Endothelial cell of umbilical vein (primary cell): ENCODE measurements around the gene RSKR. TPM values are rescaled to one million over a fixed set of nuclear protein-coding genes. Genes with fewer than 3 reads are reported as not detected.
"Not testable (repeated sequence)": the region's sequence is repeated elsewhere in the genome, so short reads cannot be mapped to it uniquely, and the experiment has no call there.

Experiments
- BruUV-seq: library from RNA; stranded (reverse); fragments of 400-500 nt; replicated peaks from 2 replicates; lab custom pipeline; 2021; lab: Mats Ljungman, UMichigan
- CTCF ChIA-PET: fragments of 300-600, 350-600 bp; sonication (Branson Sonifier 250); formaldehyde crosslinking; loops from one replicate; lab custom pipeline; 2021; ENCODE audit warnings: antibody characterized with exemption, inconsistent platforms; lab: Charles Lee
- POLR2A ChIA-PET: fragments of 300-600, 350-600 bp; sonication (Branson Sonifier 250); formaldehyde crosslinking; loops from one replicate; lab custom pipeline; 2021; ENCODE audit warnings: antibody characterized with exemption, inconsistent platforms; lab: Charles Lee
- DNase-seq: peaks from one replicate; pipeline ENCODE4 v3.0.0-alpha.2; 2011; ENCODE audit warnings: low read depth, low spot score
- FAIRE-seq: peaks from 2 replicates; lab custom pipeline; 2011; peaks lifted over from hg19 to GRCh38; lab: Jason Lieb, UNC
- H2AFZ ChIP-seq: 2 replicates; pipeline ENCODE4 v1.6.0; 2012; ENCODE audit warnings: low read depth, low read length, control low read depth, inconsistent platforms
- H3K27ac ChIP-seq: 2 replicates; pipeline ENCODE4 v1.5.1; 2011; ENCODE audit warnings: low read depth, mild to moderate bottlenecking, control low read depth, low read length, moderate library complexity; ENCODE audit not compliant: insufficient read depth
- H3K27me3 ChIP-seq, 2 experiments: 2 replicates each; pipeline versions ENCODE4 v1.6.0 to v1.6.1; 2011; ENCODE audit warnings: low read length in 2 of 2, mixed read lengths in 1 of 2; ENCODE audit not compliant: control insufficient read depth in 2 of 2, insufficient read depth in 2 of 2
- H3K36me3 ChIP-seq, 2 experiments: 2 replicates in 1 of 2; 3 replicates in 1 of 2; pipeline ENCODE4 v1.5.1; 2011; ENCODE audit warnings: low read length in 2 of 2, mild to moderate bottlenecking in 1 of 2, moderate library complexity in 1 of 2; ENCODE audit not compliant: control insufficient read depth in 2 of 2, insufficient read depth in 2 of 2; ENCODE audit errors: extremely low read depth in 1 of 2
- H3K4me1 ChIP-seq: 3 replicates; pipeline ENCODE4 v1.5.1; 2011; ENCODE audit warnings: mild to moderate bottlenecking, low read length; ENCODE audit not compliant: control insufficient read depth, insufficient read depth; ENCODE audit errors: extremely low read depth
- H3K4me2 ChIP-seq: 2 replicates; pipeline ENCODE4 v1.6.1; 2011; ENCODE audit warnings: low read length, control low read depth, mixed read lengths; ENCODE audit not compliant: insufficient read depth
- H3K4me3 ChIP-seq, 3 experiments: fragments of 200-600 bp in 1 of 3; sonication (generic), shearing (Covaris generic) in 1 of 3; replicated peaks in 1 of 3; 2 replicates each; pipeline ENCODE4 v1.5.1; 2011 to 2016; ENCODE audit warnings: control low read depth in 3 of 3, low read length in 3 of 3, mild to moderate bottlenecking in 2 of 3, inconsistent platforms in 1 of 3, low read depth in 1 of 3, moderate library complexity in 1 of 3; ENCODE audit not compliant: insufficient read depth in 1 of 3
- H3K79me2 ChIP-seq: 2 replicates; pipeline ENCODE4 v1.6.0; 2012; ENCODE audit warnings: low read length, inconsistent platforms; ENCODE audit not compliant: control insufficient read depth, insufficient read depth
- H3K9ac ChIP-seq: replicated peaks from 2 replicates; pipeline ENCODE3; 2011; ENCODE audit warnings: low read length, control low read depth; ENCODE audit not compliant: insufficient read depth; ENCODE audit errors: extremely low read depth
- H3K9me1 ChIP-seq: replicated peaks from 3 replicates; pipeline ENCODE4 v1.6.0; 2011; ENCODE audit warnings: mild to moderate bottlenecking, low read length; ENCODE audit not compliant: control insufficient read depth, insufficient read depth; ENCODE audit errors: extremely low read depth
- H3K9me3 ChIP-seq: replicated peaks from 2 replicates; pipeline ENCODE4 v1.5.1; 2012; ENCODE audit warnings: low read length, inconsistent platforms; ENCODE audit not compliant: control insufficient read depth, insufficient read depth
- H4K20me1 ChIP-seq: replicated peaks from 2 replicates; pipeline ENCODE3; 2011; ENCODE audit warnings: mild to moderate bottlenecking, low read length; ENCODE audit not compliant: control insufficient read depth, insufficient read depth; ENCODE audit errors: extremely low read depth
- EZH2 ChIP-seq: IDR thresholded peaks from 2 replicates; pipeline ENCODE4 v1.6.1; 2012; ENCODE audit warnings: borderline replicate concordance, low read depth, mild to moderate bottlenecking, moderate library complexity, low read length, inconsistent platforms; ENCODE audit not compliant: severe bottlenecking
- FOS ChIP-seq: IDR thresholded peaks from 2 replicates; pipeline ENCODE4 v1.6.1; 2011; ENCODE audit warnings: mild to moderate bottlenecking, low read length, moderate library complexity, borderline replicate concordance; ENCODE audit not compliant: insufficient read depth
- JUN ChIP-seq: IDR thresholded peaks from 2 replicates; pipeline ENCODE4 v1.6.1; 2011; ENCODE audit warnings: borderline replicate concordance, low read depth; ENCODE audit not compliant: insufficient read length, insufficient read depth
- MYC ChIP-seq: IDR thresholded peaks from one replicate; pipeline ENCODE4 v1.6.1; 2011; ENCODE audit warnings: mild to moderate bottlenecking, low read depth, low read length
- POLR2A ChIP-seq: IDR thresholded peaks from 2 replicates; pipeline ENCODE4 v1.6.1; 2012; ENCODE audit warnings: low read depth, mild to moderate bottlenecking, control low read depth, low read length
- dilution Hi-C: fragments of 300-500 bp; cut with MboI; formaldehyde crosslinking; loops from one replicate; pipeline ENCODE4 v1.15.0; 2019; ENCODE audit warnings: low sequenced_read_pairs; ENCODE audit not compliant: extremely low pct_ligation_motif_present
- intact Hi-C: fragments of 100-400 bp; cut with micrococcal nuclease; formaldehyde crosslinking; loops from one replicate; pipeline ENCODE4 v1.10.0; 2022
- polyA plus RNA-seq, 4 experiments: library from polyadenylated mRNA; depleted of rRNA in 3 of 4; stranded (reverse) in 3 of 4; unstranded in 1 of 4; fragments of >200 nt; gene quantifications; 2 replicates each; pipeline versions ENCODE4 v1.2.1 to v1.2.3, GENCODE V29; 2011 to 2012; ENCODE audit warnings: missing spikeins in 1 of 4
- total RNA-seq: library from RNA; stranded (reverse); gene quantifications from 2 replicates; pipeline ENCODE4 v1.2.3, GENCODE V29; 2021

RSKR gene
- total and polyA plus RNA-seq, 2 donors (not counting 3 experiments of a cell fraction or from before 2014, with no cell fraction given), result 10.0 to 19.9 TPM

GRCh38 chr17:28658342-28658741, 44.4 kb upstream of the RSKR start:
- BruUV-seq, H3K9me3 ChIP-seq, H3K4me1 ChIP-seq, H4K20me1 ChIP-seq, dilution Hi-C loops, H2AFZ ChIP-seq, H3K27me3 ChIP-seq, H3K9me1 ChIP-seq, H3K9ac ChIP-seq, H3K27ac ChIP-seq, intact Hi-C loops, H3K4me3 ChIP-seq, DNase-seq, H3K36me3 ChIP-seq, H3K4me2 ChIP-seq, FAIRE-seq: not testable (repeated sequence)
- H3K79me2 ChIP-seq, result peaks cover 55% of the 10 kb centered on the region
- ChIA-PET POLR2A (interaction anchor here (0.7 kb wide), 1 partner anchor 35 kb away, joined by 3 read pairs; no protein-coding TSS in a partner anchor), CTCF (interaction anchor here (1.1 kb wide), 1 partner anchor 10 kb away, joined by 4 read pairs; no protein-coding TSS in a partner anchor)

- CTCF ChIA-PET, result interaction anchor here (1.1 to 1.2 kb wide), 2 partner anchors 9 to 11 kb away, joined by 4 to 11 read pairs; no protein-coding TSS in a partner anchor
- H3K9ac ChIP-seq, result no peak overlapping the region
- FAIRE-seq (peak; percentile 43), DNase-seq (no peak)
- H3K4me1 ChIP-seq, result peaks cover under 1% of the 10 kb centered on the region
- no peaks in the 10 kb centered on the region for H3K27me3 ChIP-seq
- dilution Hi-C loops (no loop called here), intact Hi-C loops (no loop called here)
- peaks cover 0 to 8% of the 10 kb centered on the region in 2 experiments for H3K36me3 ChIP-seq
- BruUV-seq, result no TSS peak
- POLR2A ChIA-PET, result interaction anchor here (0.7 kb wide), 1 partner anchor 34 kb away, joined by 3 read pairs; no protein-coding TSS in a partner anchor
- H3K9me3 ChIP-seq, result no peaks in the 10 kb centered on the region
- H4K20me1 ChIP-seq, result no peaks in the 10 kb centered on the region
- H3K9me1 ChIP-seq, result no peaks in the 10 kb centered on the region
- no peak overlapping the region for H3K4me3 ChIP-seq
- H2AFZ ChIP-seq, result no peak overlapping the region
- H3K27ac ChIP-seq, result no peak overlapping the region
- H3K79me2 ChIP-seq, result peaks cover 51% of the 10 kb centered on the region
- TF ChIP-seq EZH2, result no peak
- no peak for TF ChIP-seq MYC
- TF ChIP-seq JUN, result no peak
- no peak for TF ChIP-seq POLR2A
- TF ChIP-seq FOS, result peak; percentile 39
- H3K4me2 ChIP-seq, result no peak overlapping the region
Measured at GRCh38 chr17:28657756-28658155, 43.8 kb upstream of the RSKR start.
